Upper lobe of left lung (tissue), 4 donors: ENCODE results near the gene CYP2E1.

Source experiments
- EP300 ChIP-seq, 4 donors: sonication (generic); formaldehyde crosslinking; IDR thresholded peaks; one replicate each; pipeline ENCODE4 v1.5.1; 2017; ENCODE audit warnings: antibody characterized with exemption in 4 of 4, control low read depth in 2 of 4
- POLR2A ChIP-seq, 4 donors: fragments of 450-650 bp; IDR thresholded peaks; one replicate each; pipeline ENCODE4 v1.5.1; 2016 to 2017; ENCODE audit warnings: antibody characterized with exemption in 4 of 4, mild to moderate bottlenecking in 2 of 4
- POLR2AphosphoS5 ChIP-seq, 2 donors: sonication (generic); formaldehyde crosslinking; IDR thresholded peaks; one replicate each; pipeline ENCODE4 v1.5.1; 2017; ENCODE audit warnings: antibody characterized with exemption in 2 of 2
- TF ChIP-seq, protein P1 (sequence below), 6 experiments: fragments of 450-650 bp in 4 of 6; fragments of 200-600 bp in 2 of 6; sonication (generic) in 2 of 6; IDR thresholded peaks; one replicate each; pipeline ENCODE4 v1.5.1; 2016 to 2019; ENCODE audit warnings: antibody characterized with exemption in 6 of 6

DNA sequence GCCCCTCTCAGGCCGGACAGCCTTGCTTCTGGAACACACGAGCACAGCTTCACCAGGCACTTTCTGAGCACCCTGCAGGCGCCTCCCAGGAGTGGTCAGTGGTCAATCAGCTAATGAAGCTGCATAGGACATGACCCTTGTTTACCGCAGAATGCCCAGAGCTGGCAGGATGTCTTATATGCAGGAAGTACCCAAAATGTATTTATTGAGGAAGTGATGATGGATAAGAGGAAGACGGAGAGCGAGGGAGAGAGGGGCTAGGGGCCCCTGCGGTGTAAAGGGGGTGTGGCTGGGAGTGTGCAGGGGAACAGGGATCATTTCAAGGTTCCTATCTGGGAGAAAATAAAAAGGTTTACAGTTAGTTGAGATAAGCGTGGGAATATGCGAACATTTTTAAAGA lies 3.3 kb downstream of the CYP2E1 start:
- TF ChIP-seq, protein P1, sequence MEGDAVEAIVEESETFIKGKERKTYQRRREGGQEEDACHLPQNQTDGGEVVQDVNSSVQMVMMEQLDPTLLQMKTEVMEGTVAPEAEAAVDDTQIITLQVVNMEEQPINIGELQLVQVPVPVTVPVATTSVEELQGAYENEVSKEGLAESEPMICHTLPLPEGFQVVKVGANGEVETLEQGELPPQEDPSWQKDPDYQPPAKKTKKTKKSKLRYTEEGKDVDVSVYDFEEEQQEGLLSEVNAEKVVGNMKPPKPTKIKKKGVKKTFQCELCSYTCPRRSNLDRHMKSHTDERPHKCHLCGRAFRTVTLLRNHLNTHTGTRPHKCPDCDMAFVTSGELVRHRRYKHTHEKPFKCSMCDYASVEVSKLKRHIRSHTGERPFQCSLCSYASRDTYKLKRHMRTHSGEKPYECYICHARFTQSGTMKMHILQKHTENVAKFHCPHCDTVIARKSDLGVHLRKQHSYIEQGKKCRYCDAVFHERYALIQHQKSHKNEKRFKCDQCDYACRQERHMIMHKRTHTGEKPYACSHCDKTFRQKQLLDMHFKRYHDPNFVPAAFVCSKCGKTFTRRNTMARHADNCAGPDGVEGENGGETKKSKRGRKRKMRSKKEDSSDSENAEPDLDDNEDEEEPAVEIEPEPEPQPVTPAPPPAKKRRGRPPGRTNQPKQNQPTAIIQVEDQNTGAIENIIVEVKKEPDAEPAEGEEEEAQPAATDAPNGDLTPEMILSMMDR (IDR thresholded peaks at IDR 0.05), result no peak
- TF ChIP-seq POLR2A (IDR thresholded peaks at IDR 0.05), result no peak
- no peak for TF ChIP-seq EP300 (IDR thresholded peaks at IDR 0.05)
- TF ChIP-seq POLR2AphosphoS5 (IDR thresholded peaks at IDR 0.05), result no peak
